ENCODE results near the gene TRIM25.

Gene TRIM25

DNA sequence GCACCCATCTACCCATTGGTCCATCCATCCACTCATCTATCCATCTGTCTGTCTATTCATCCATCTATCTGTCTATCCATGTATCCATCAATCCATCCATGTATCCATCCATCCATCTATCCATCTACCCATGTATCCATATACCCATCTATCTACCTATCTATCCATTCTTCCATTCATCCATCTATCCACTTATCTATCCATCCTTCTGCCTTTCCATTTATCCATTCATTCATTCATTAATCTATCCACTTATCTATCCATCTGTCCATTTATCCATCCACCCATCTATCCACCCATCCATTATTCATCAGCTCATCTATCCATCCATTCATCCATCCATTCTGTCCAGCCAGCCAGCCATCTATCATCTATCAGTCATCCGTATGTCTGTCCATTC is 21.5 kb downstream of the TRIM25 start:
- no peaks in the 10 kb centered on the region for H3K9me3 ChIP-seq
- no peak overlapping the region for H3K4me3 ChIP-seq
- intact Hi-C loops (cut with DNase I; ENCODE audit: low total_unique reads) = loop anchor here (5.0 kb wide), 1 partner anchor 50 kb away; no protein-coding TSS in a partner anchor
- H3K4me1 ChIP-seq = no peaks in the 10 kb centered on the region
- TF ChIP-seq, protein P1, sequence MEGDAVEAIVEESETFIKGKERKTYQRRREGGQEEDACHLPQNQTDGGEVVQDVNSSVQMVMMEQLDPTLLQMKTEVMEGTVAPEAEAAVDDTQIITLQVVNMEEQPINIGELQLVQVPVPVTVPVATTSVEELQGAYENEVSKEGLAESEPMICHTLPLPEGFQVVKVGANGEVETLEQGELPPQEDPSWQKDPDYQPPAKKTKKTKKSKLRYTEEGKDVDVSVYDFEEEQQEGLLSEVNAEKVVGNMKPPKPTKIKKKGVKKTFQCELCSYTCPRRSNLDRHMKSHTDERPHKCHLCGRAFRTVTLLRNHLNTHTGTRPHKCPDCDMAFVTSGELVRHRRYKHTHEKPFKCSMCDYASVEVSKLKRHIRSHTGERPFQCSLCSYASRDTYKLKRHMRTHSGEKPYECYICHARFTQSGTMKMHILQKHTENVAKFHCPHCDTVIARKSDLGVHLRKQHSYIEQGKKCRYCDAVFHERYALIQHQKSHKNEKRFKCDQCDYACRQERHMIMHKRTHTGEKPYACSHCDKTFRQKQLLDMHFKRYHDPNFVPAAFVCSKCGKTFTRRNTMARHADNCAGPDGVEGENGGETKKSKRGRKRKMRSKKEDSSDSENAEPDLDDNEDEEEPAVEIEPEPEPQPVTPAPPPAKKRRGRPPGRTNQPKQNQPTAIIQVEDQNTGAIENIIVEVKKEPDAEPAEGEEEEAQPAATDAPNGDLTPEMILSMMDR (IDR thresholded peaks at IDR 0.05) = no peak
- DNase-seq = no peak
- H3K36me3 ChIP-seq = peaks cover 32 to 96% (median 72%) of the 10 kb centered on the region in 3 donors
- no peak overlapping the region for H3K27ac ChIP-seq
- H3K27me3 ChIP-seq = no peaks in the 10 kb centered on the region

DNA sequence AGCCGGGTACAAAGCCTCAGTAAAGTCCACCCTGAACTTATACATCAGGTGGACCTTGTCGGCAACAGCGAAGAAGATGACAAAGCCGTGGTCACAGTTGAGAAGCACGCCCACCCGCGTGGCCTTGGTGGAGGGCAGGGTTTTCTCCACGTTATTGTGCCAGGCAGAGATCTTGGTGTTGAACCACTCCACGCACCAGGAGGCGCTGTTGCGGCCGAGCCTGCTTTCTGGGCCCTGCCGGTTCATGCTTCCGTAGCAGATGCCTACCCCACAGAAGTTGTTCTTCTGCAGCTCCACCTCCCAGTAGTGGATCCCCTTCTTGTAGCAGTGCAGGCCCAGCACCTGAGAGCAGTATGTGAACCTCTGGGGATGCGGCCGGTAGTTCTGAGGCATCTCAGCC is 22.1 kb downstream of the TRIM25 start:
- no peaks in the 10 kb centered on the region for H3K4me1 ChIP-seq
- H3K27ac ChIP-seq = no peak overlapping the region
- H3K4me3 ChIP-seq = no peak overlapping the region
- intact Hi-C loops (cut with DNase I; ENCODE audit: low total_unique reads) = loop anchor here (5.0 kb wide), 1 partner anchor 51 kb away; no protein-coding TSS in a partner anchor
- peaks cover 32 to 95% (median 73%) of the 10 kb centered on the region in 3 donors for H3K36me3 ChIP-seq
- no peak for DNase-seq
- H3K9me3 ChIP-seq = no peaks in the 10 kb centered on the region
- TF ChIP-seq, protein P1 (IDR thresholded peaks at IDR 0.05) = peak; percentile 45
- H3K27me3 ChIP-seq = no peaks in the 10 kb centered on the region

DNA sequence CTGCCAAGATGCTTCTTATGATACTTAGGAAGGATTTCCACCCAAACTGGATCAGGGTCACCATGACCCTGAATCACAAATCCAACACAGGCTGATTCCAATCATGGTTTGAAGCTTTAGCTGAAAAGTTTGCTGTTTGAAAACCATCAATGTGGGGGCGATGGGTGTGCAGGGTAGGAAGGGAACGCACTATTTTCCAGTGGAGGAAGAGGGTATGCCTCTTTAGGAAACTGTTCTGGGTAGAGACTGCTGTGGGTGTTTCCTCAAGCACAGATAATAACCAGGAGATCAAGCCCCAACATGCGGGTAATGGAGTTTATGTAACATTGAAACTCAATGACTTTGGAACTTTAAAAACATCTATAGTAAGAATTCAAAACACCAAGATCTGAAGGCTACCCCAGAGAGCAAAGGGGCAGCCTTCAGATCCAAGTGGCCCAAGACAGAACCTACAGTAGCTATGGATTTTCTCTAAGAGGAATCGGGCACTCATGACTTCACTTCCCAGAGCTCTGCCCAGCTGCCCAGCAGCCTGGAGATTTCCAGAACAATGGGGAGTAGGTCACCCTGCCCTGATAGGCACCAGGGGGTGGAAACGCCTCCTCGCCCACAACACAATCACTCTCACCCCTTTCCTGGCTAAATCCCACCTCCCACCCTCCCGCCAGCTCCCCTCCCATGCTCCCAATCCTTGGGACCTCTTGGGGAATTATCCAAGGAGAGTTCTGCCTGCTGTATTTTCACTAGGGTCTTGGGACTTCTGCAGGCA is 22.8 kb downstream of the TRIM25 start:
- intact Hi-C loops (cut with DNase I; ENCODE audit: low total_unique reads) = loop anchor here (5.0 kb wide), 1 partner anchor 51 kb away; no protein-coding TSS in a partner anchor
- no peak for DNase-seq
- H3K4me1 ChIP-seq = no peaks in the 10 kb centered on the region
- H3K27me3 ChIP-seq = no peaks in the 10 kb centered on the region
- H3K4me3 ChIP-seq = no peak overlapping the region
- H3K27ac ChIP-seq = no peak overlapping the region
- TF ChIP-seq, protein P1 (IDR thresholded peaks at IDR 0.05) = no peak
- peaks cover 32 to 89% (median 73%) of the 10 kb centered on the region in 3 donors for H3K36me3 ChIP-seq
- H3K9me3 ChIP-seq = no peaks in the 10 kb centered on the region

DNA sequence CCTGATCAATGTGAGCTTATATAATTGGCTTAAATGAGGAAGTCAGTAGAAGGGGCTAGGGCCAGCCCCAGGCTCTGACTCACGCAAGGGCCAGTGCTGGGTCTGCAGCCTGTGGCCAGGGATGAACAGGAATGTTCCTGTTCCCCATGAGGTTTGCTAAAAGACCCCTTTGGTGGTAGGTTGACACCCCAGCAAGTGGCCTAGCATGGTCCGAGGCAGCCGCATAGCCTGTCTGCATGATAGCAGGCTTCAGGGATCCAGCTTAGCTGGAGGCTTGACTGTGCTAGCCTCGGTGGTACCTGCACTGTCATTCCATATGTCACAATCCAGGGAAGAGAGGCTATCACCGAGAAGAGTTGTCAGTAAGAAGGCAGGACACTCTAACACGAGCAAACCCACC is 23.5 kb downstream of the TRIM25 start:
- intact Hi-C loops (cut with DNase I; ENCODE audit: low total_unique reads) = loop anchor here (5.0 kb wide), 1 partner anchor 52 kb away; no protein-coding TSS in a partner anchor

DNA sequence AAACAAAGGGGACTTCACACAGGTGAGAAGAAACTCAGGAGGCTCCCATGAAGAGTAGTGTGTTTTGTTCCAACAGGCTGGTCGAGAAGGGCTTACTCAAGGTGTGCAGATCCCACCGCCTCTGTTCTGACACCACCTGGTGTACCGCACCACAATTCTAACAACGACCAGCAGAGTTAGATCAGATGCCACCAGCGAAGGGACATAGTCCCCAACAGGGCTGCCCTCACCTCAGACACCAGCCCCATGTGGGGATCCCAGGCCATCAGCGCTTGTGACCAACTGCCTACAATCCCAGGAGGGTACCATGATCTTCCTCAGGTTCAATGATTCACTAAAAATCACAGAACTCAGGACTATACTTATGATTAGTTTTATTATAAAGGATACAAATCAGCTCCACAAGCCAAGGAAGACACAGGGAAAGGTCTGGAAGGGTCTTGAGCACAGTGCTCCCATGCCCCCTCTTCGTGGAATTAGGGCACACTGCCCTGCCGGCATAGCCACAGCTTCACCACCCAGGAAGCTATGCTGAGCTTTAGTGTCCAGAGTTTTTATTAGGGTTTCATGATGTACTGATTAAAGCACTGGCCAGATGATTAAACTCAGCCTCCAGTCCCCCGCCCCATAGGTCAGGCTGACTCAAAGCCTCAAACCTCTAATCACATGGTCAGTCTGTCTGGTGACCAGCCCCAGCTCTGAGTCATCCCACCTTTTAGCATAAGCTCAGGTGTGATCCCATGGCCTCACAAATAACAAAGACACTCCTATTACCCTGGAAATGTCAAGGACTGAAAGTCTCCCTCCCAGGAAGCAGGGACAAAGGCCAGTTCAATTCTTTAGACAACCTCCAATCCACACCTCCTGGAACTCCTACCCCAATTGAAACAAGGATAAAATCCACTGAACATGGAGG is 26.0 kb downstream of the TRIM25 start:
- Histone ChIP-seq H3K9me3 (no peaks in the 10 kb centered on the region), H3K36me3 (peaks cover 4 to 56% (median 44%) of the 10 kb centered on the region in 3 donors), H3K27ac (no peak overlapping the region), H3K27me3 (no peaks in the 10 kb centered on the region), H3K4me3 (no peak overlapping the region), H3K4me1 (no peaks in the 10 kb centered on the region)
- TF ChIP-seq, protein P1 (IDR thresholded peaks at IDR 0.05) = no peak
- DNase-seq = no peak
- intact Hi-C loops (cut with DNase I; ENCODE audit: low total_unique reads) = no loop called here

More for the DNA sequence above, 23.5 kb downstream of the TRIM25 start:
- Histone ChIP-seq H3K27me3 (no peaks in the 10 kb centered on the region), H3K4me3 (no peak overlapping the region), H3K9me3 (no peaks in the 10 kb centered on the region), H3K27ac (no peak overlapping the region), H3K36me3 (peaks cover 28 to 82% (median 68%) of the 10 kb centered on the region in 3 donors), H3K4me1 (no peaks in the 10 kb centered on the region)
- DNase-seq = no peak
- TF ChIP-seq, protein P1 (IDR thresholded peaks at IDR 0.05) = no peak
